ELF-1 (cell line): ENCODE results near the gene CLDN9.
A peak's percentile ranks its signal among the peaks of the same experiment; 100 is the strongest.

Experiments used
- DNase-seq: peaks from one replicate; pipeline ENCODE4 v3.0.0-alpha.2; 2016; ENCODE audit warnings: low read depth, low spot score

CLDN9 gene

DNA sequence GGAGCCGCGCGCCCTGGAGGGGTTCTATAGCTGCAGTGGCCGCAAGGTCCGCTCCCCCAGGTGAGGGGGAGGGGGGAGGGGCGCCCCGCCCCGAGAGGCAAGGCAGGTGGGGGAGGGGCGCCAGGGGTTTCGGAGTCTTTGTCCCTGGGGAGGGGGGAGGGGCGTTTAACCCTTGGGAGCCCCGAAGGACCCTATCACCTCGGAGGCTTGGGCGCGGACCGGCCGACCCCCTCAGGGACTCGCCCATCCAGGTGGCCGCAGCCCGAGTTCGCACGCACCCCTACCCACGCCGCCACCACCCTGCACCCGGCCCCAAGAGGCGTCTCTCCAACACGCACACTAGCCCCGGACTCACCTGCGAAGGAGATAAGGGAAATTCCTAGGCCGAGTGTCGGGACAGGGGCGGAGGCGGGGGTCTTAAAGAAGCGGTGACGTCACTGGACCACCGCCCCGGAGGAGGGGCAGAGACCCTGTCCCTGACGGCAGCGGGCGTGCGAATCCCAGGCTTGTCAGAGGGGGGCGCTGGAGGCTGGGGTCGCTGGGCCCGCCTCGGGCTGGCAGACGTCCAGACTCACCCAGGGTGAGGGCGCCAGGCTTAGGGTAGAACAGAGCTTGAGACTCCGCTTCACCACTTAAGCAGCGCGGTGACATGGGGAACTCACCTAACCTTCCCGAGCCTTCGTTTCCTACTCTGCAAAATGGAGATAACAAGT lies 5.2 kb downstream of the CLDN9 start, which contains the start of gene CLDN6:
Gene CLDN6 (minus strand): TSS at position 390 of the 713 bp plus-strand sequence. CDS start 2,162 bp downstream, outside the sequence.
- peak; percentile 98 for DNase-seq

GRCh38 chr16:3019594-3020246 lies 7.0 kb downstream of the CLDN9 start:
- DNase-seq: peak; percentile 82

GRCh38 chr16:3020247-3020603 lies 7.5 kb downstream of the CLDN9 start, which contains the start of gene TNFRSF12A:
TNFRSF12A (plus strand) TSS chr16:3020368; CDS start chr16:3020398, 30 bp downstream.
- no peak for DNase-seq

DNA sequence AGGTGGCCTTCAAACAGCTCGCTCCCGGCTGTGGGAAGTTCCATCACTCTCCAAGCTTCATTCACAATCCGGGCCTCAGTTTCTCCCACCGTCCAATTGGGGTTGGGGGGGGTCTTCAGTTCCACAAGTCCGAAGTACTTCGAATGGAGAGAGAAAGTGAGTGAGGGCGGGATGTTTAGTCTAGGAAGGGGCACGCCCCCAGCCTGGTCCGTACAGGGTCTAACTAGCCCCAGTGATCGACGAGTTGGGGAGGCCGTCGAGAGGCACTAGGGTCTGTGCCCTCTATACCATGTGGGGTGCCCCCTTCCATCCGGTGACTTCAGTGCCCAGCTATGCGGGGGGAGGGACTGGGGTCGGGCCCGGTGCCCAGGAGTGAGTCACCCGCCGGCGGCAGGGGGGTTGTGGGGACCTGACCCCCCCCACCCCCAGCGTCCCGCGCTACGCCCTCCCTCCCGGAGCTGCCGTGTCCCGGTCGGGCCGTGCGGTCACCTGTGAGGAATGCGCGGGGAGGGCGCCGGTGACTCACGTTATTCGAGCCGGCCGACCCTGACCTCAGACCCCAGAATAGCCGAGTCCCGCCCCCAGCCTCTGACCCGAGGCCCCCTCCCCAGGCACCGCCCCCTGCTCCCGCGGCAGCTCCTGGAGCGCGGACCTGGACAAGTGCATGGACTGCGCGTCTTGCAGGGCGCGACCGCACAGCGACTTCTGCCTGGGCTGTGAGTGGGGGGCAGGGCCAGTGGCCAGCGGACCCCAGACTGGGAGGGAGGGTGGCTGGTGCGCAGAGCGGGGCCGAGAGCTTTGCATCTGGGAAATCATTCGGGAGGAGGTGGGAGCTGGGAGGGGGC lies 8.1 kb downstream of the CLDN9 start:
- DNase-seq: peak; percentile 90

GRCh38 chr16:3021449-3022207 lies 8.9 kb downstream of the CLDN9 start:
- peak; percentile 96 for DNase-seq

DNA sequence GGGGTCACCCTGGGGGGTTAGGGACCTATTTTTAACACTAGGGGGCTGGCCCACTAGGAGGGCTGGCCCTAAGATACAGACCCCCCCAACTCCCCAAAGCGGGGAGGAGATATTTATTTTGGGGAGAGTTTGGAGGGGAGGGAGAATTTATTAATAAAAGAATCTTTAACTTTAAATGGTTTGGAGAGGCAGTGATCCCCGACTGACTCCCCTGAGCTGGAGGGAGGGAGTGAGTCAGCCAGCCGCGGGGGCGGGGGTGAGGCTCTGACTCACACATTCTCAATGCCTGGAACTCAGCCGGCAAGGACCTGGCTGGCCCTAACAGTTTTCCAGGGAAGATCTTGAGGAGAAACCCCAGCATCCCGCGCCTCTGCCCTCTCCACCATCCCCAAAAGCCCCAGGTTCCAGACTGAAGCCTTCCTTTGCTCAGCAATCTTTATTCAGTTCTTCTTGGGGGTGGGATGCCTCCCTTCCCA lies 9.5 kb downstream of the CLDN9 start:
- DNase-seq: peak; percentile 94

DNA sequence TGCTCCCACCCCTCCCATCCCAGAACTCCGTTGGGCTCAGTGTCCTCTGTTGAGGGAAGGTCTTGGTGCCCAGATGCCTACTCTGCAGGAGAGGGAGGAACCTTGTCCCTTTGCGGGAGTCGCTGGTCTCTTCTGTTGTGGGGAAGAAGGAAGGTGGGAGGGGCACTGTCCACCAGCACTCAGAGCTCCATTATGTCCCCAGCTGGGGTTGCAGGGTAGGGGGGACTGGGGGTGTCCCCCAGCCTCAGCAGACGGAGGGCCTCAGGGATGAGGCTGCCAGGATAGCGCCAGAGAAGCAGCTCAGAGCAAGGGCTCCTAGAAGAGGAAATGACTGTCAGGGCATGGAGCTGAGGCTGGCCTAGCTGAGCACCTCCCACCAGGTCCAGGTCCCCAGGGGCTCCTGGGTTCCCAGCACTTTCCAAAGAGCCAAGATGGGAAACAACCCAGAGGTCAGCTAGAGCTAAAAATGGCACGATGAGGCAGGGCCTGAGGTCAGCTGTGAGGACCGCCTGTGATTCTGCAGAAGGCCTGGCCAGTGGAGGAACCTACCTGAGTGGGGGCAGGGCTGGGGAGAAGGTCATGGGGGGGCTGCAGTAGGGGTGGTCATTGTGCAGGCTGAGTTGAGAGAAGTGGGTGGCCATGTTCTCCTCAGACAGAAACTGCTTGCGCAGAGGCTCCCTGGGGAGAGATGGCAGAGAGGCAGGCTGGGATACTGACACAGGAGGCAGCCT lies 10.1 kb downstream of the CLDN9 start:
- DNase-seq: peak; percentile 36

DNA sequence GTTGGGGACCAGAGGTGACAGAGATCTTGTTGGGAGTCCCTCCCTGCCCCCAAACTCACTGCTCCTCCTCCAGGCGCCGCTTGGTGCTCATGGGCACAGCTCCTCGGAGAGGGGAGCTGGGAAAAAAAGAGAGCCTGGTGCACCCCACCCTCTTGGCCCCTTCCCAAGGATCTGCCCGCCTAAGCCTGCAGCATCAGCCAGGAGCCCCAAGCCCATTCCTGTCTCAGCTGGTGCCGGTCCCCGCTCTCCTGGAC lies 10.6 kb downstream of the CLDN9 start:
- DNase-seq: no peak

- peak; percentile 98 for DNase-seq
These were observed 11.2 kb downstream of the CLDN9 start, which contains the start of the genes HCFC1R1 and THOC6 for GRCh38 chr16:3023669-3024478. HCFC1R1 (minus strand) TSS chr16:3023942; CDS start chr16:3023941, 1 bp downstream. THOC6 (plus strand) TSS chr16:3024035; CDS start chr16:3024327, 292 bp downstream.

GRCh38 chr16:3025032-3026002 lies 12.6 kb downstream of the CLDN9 start:
- no peak for DNase-seq

DNA sequence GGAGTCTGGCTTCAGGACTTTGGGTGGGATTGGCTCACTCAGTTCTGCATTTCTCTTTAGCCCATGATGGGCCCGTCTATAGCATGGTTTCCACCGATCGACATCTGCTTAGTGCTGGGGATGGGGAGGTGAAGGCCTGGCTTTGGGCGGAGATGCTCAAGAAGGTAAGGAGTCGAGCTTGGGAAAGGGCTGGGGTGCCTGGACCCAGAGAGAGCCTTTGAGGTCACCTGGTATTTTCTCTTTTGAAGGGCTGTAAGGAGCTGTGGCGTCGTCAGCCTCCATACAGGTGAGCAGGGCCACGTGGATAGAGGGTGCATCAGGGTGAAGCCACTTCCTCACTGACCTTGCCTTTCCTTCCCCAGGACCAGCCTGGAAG lies 13.3 kb downstream of the CLDN9 start:
- DNase-seq: no peak

GRCh38 chr16:3026609-3027488 lies 14.1 kb downstream of the CLDN9 start:
- DNase-seq: no peak

- no peak for DNase-seq
These were observed 14.7 kb downstream of the CLDN9 start for GRCh38 chr16:3027489-3027795.

DNA sequence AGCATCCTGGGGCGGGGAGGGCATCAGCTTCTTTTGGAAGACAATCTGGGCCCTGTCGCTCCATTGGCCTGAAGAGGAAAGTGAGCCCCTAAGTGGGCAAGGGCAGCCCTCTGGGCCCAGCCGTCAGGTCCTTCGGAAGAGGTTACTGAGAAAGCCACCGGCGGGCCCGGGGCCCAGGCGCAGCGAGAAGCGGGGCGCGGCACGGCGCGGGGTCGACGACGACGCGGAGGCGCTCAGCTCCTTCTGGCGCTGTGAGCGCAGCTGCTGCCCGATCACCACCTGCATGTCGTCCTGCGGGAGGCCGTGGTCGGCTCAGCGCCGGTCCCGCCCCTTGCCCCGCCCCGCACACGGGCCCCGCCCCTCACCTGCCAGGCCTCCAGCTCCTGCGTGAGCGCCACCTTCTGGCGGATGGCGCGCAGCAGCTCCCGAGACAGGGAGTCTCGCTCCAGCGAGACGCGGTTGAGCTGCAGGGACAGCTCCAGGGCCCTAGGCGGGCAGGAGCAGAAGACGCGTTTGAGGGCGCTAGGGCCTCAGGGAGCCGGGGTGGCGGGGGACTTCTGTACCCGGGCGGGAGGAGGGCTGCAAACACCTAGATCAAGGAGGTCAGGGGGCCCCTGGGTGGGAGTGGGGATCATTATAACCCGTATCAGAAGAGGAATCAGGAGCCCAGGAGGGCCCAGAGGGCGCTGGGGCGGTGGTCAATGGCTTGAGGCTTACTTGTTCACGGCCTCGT lies 15.4 kb downstream of the CLDN9 start:
- peak; percentile 93 for DNase-seq

DNA sequence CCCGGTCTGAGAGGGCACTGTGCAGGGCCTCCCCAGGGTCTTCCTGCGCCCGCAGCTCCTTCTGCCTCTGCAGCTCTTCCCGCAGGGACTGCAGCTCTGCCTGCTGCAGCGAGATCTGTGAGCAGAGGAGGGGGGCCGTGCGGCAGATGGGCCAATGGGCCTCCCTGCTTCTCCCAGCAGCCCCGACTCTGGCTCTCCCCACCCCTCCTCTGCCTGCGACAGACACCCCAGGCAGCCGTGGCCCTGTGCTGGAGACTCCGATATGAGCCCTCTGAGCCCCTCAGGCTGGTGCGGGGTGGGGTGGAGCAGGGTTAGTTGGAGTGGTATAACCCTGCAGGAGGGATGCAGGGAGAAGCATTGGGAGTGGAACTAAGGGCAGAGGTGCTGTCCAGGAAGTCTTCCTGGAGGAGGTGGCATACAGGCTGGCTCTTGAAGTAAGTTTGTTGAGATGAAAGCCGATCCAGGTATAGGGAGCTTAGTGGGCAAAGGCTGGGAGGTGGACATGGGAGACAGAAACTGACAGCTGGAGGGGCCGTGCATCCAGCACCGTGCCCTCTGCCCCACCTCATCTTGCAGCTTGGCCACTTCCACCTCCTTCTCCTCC lies 16.1 kb downstream of the CLDN9 start:
- no peak for DNase-seq

DNA sequence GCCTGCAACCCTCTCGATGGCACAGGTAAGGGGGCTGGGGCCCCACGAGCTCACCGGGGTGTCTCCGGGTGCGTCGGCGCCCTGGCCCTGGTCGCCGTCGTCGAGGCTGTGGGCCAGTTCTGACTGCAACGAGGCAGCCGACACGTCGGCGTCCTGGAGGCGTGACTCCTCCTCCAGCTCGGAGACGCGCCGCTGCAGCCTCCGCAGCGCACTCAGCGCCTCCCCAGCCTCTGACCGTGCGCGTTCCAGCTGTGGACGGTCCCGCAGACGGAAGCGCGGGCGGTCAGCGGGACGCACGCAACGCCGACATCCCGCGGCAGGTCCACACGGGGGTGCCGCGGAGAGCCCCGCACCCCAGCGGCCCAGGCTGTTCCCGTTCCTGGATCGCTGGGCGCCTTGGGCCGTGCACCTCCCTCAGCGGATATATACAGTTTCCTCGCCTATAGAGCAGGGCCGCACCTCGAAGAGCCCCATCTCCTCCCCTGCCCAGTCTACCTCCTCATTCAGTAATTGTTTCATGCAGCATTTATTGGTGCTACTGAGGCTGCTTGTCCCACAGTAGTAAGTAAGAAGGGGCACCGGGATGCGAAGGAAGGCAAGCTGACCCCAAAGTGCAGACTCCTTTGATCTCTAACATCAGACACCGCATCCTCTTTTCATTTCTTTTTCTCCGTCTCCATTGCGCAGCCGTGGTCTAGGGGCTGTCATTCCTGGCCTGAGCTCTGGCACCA lies 16.9 kb downstream of the CLDN9 start:
- no peak for DNase-seq
